ENCODE data around the gene SOSTDC1.
"Not testable (repeated sequence)": the region's sequence is repeated elsewhere in the genome, so short reads cannot be mapped to it uniquely, and the experiment has no call there.

SOSTDC1 gene, protein sequence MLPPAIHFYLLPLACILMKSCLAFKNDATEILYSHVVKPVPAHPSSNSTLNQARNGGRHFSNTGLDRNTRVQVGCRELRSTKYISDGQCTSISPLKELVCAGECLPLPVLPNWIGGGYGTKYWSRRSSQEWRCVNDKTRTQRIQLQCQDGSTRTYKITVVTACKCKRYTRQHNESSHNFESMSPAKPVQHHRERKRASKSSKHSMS

DNA sequence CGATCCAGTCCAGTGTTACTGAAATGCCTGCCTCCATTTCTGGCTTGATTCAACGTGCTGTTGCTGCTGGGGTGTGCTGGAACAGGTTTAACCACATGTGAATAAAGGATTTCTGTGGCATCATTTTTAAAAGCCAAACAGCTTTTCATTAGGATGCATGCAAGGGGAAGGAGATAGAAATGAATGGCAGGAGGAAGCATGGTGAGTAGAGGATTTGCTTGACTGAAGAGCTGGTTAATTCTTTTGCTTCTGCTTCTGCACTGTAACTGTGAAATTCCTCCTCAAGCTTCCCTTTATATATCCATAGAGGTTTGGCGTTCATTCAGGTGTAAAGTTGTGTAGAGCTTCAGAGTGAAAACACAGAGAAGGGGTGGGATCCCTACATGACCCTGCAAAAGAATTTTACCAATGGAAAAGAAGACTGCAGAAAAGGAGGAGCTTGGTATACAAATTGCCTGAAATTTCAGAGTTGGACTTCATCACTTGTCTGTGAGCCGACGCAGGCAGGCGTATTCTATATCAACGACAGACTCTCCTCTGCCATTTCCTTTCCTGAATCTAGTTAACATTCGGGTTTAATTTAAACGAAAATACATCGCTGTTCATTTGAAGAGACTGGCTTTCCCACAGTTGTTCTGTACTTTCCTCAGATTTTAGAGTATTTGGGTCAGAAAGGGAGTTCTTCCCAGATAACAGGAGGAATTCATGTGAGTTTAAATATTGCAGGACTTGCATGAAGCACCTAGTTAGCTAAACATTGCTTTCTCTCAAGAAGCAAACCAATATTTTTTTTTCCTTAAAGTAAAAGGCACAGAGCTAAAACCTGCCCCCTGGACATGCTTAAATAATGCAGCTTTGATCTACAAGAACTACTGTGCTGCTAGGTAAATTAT, at the start of gene SOSTDC1:
Gene SOSTDC1 (minus strand): TSS at position 270 of the 893 bp plus-strand sequence. CDS start 70 bp downstream, at position 200.
- no peak for DNase-seq (ENCODE audit: low read depth in 1 of 2, low spot score in 1 of 2)

DNA sequence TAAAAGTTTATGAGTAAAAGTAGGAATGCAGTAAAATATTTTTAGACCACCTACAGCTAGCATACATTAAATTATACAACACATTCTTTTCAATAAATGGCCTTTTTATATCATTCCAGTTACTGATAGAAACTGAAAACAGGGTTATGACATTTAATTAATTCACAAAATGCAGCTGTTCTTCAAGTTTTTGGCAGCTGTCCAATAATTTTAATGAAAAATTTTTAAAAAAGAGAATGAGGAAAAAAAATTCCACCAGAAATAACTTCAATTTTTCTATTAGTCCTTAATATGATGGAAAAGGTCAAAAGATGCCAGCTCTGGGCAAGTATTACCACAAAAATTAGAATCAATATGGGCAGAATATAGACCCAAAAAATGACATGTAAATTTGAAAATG, 49.2 kb upstream of the SOSTDC1 start:
- no peak for DNase-seq (ENCODE audit: low read depth in 1 of 2, low spot score in 1 of 2)

DNA sequence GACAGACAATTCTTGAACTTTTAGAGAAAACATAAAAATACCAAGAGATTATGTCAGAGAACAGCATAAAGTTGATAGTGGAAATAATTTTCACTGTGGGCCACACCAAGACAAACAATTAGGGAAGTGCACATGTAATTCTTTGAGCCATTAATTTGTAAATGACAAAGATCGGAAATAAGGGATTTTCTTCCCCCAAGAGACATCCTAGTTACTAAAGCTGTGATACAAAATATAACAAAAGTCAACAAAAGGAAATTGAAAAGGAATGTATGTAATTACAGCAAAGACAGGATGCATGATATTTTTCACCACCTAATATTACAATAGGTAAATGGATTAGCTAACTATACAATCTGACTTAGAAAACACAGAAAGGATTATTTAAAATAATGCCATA, 48.7 kb upstream of the SOSTDC1 start:
- no peak for DNase-seq (ENCODE audit: low read depth in 1 of 2, low spot score in 1 of 2)

DNA sequence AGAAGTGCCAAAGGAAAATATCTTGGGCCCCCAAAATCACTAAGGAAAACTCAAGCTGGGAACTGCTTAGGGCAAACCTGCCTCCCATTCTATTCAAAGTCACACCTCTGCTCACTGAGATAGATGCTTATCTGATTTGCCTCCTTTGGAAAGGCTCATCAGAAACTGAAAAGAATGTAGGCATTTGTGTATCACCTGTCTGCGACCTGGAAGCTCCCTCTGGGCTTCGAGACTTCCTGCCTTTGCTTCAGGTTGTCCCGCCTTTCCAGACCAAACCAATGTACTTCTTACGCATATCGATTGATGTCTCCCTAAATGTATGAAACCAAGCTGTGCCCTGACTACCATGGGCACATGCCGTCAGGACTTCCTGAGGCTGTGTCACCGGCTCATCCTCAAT, 46.6 kb upstream of the SOSTDC1 start:
- DNase-seq (ENCODE audit: low read depth in 1 of 2, low spot score in 1 of 2) = no peak

GRCh38 chr7:16511314-16511713, 45.8 kb upstream of the SOSTDC1 start:
- DNase-seq (ENCODE audit: low read depth in 1 of 2, low spot score in 1 of 2) = no peak

DNA sequence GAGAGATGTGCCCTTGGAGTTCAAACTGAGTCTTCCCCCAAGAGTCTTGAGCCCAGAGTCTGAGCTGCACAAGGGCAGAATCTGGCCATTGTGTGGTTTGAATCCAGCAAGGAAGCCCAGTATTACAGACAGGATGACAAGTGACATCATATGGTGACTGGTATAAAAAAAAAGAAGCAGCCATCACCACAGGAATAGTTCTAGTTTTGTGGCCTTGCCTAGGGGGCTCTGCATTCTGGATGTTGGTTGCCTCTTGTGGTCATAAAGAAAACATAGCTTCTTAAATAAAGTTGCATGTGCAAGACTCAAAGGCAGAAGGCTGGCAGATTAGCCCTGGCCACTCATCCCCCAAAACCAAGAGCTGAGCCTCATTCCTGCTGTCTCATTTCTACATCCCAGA, 44.3 kb upstream of the SOSTDC1 start:
- no peak for DNase-seq (ENCODE audit: low read depth in 1 of 2, low spot score in 1 of 2)

DNA sequence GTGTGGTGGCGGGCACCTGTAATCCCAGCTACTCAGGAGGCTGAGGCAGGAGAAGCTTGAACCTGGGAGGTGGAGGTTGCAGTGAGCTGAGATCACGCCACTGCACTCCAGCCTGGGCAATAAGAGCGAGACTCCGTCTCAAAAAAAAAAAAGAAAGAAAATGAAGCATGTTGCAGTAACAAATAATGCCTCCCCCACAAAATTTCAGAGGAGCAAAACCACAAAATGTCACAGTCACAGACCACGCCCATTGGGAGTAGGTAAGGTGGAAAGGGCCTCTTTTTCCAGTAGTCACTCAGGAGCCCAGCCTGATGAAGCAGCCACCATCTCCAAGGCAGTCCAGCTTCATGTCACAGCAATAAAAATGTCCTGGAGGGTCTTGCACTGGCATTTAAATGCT, 40.9 kb upstream of the SOSTDC1 start:
- DNase-seq (ENCODE audit: low read depth in 1 of 2, low spot score in 1 of 2) = not testable (repeated sequence)

DNA sequence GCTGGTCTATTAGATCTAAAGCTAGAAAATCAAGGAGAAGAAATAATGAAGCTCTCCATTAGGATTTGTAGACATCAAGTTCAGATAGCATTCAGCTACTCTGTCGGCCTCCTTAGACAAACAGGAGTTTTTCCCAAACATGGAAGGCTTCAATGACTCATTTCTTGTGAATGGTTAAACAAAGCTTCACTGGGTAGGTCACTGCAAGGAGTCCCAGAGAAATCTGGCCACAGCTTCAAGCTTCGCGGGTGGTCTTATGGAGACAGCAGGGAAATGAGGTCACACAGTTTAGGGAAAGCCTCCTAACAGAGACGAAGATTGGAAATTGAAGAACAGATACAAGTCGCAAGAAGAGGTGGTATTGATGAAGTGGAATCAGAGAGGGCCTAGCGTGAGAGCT, 38.5 kb upstream of the SOSTDC1 start:
- DNase-seq (ENCODE audit: low read depth in 1 of 2, low spot score in 1 of 2) = no peak

DNA sequence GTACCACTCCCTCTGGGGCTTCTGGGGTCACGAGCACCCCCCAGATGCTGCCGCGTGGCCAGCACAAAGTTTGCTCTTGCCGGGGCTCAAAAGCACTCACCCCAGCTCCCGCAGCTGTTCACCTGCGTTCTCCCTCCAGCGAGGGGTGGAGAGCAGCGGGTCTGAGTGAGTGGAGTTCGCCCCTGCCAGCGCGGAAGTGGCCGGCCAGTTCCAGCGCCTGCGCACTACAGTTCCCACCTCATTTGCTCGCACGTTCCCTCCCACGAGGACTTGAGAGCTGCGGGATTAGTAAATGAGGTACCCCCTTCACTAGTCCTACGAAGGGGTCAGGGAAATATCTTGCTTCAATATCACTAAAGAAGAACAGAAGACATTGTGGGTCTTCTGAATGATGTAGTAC, 36.8 kb upstream of the SOSTDC1 start:
- no peak for DNase-seq (ENCODE audit: low read depth in 1 of 2, low spot score in 1 of 2)

GRCh38 chr7:16498122-16498521, 32.6 kb upstream of the SOSTDC1 start:
- DNase-seq (ENCODE audit: low read depth in 1 of 2, low spot score in 1 of 2) = no peak

DNA sequence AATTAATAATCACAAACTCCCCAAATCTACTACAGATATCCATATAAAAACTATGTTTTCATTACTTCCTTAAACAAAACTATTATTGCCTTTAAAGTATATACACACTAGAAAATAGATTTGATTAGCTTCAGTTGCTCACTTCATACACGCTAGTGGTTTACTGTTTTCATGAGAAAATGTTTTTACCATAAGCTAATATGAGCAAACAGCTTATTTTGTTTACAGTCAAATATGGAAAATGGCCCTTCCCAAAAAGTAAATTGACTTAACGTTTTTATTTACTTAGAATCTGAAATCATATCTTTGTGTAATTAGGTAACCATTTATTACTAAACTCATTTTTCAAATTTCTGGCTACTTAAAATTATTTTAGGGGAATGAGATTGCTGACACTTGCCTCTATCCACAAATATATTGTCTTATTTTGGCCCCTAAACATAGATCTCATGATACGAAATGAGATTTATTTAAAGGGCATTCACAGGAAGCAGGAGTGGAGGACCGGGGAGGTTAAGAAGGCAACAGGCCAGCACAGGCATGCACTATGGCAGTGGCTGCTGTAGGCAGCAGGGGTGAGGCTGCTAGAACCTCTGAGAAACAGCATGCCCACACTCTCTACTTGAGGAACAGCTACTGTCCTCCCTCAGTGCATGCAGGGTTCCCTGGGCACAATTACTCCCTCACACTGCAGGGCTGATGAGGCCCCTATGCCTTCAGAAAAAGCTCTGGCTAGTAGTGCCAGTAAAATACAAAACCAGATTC, 29.6 kb upstream of the SOSTDC1 start:
- no peak for DNase-seq (ENCODE audit: low read depth in 1 of 2, low spot score in 1 of 2)

GRCh38 chr7:16494551-16494950, 29.0 kb upstream of the SOSTDC1 start:
- DNase-seq (ENCODE audit: low read depth in 1 of 2, low spot score in 1 of 2) = no peak

GRCh38 chr7:16493266-16493665, 27.7 kb upstream of the SOSTDC1 start:
- no peak for DNase-seq (ENCODE audit: low read depth in 1 of 2, low spot score in 1 of 2)

DNA sequence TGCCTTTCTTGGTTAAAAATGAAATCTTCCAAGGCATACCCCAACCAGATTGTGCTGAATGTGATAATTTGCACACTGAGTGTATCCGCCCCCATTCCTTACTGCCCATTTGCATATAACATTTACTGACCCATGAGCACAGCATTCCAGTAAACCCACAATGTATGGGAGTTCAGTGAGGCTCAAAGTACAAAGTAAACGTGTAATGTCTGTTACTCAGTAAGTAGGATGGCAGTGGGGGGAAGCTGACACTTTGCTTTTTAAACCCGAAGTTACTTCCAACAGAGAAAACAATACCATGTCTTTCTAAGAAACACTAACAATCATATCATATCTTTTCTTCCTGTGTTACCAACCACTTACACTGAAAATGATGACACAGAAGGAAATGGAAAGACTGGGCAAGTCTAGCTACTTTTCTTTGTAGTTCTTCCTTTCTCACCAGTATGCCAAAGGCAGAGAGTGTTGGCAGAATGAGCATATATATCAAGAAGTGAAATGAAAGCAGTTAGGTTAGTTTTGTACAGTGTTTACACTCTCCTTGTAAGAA, 27.1 kb upstream of the SOSTDC1 start:
- DNase-seq (ENCODE audit: low read depth in 1 of 2, low spot score in 1 of 2) = no peak

DNA sequence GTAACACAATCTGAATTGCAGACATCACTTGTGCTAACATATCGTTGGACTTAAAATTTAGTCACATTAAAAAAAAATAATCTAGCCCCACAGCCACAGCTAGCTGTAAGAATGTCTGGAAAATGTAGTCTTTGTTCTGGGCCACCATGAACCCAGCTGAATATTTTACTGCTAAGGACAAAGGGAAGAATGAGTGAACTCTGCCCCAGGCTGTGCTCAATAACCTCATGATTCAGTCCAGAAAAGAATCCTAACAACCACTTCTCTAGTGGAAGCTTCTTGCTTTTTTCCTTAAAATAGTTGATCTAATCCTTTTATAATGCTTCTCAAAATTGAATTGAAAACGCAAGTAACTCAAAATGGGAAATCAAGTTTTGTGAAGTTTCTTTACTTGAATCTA, 25.6 kb upstream of the SOSTDC1 start:
- no peak for DNase-seq (ENCODE audit: low read depth in 1 of 2, low spot score in 1 of 2)

- DNase-seq (ENCODE audit: low read depth in 1 of 2, low spot score in 1 of 2) = no peak
Observed at GRCh38 chr7:16484453-16485158, 19.1 kb upstream of the SOSTDC1 start.

DNA sequence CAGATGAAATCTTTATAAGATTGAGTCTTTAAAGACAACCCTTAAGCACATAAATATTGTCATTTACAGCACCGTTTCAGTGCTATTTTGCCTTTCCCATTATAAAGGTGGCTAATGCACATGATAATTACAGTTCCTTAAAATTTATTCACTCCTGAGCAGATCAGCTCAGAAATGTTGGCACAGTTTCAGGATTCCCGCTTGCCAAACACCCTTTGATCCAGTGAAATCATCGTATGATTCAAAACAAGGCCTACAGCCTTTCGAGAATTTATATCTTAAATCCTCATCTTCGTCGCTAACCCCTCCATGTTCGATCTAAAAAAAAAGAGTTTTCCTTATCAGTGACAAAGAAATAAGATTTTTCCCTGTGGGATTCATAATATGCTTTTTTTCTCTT, 14.1 kb upstream of the SOSTDC1 start:
- DNase-seq (ENCODE audit: low read depth in 1 of 2, low spot score in 1 of 2) = no peak

DNA sequence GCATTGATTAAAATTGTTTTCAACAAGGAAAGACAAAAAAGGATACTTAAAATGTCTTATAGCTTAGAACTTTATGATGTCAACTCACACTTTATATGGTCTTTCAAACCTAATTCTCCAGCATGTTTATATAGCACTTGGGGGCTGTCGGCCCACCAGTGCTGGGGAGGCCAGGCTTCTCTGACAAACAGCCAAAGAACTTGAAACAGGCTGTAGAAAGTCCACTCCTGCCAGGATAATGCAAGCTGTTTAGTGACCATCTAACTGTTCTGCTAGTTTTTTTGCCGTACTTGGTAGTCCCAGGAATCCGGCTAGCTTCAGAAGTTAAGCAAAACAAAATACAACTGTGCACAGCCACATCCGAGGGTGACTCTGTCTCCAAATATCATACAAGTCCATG, 13.6 kb upstream of the SOSTDC1 start:
- DNase-seq (ENCODE audit: low read depth in 1 of 2, low spot score in 1 of 2) = no peak

- DNase-seq (ENCODE audit: low read depth in 1 of 2, low spot score in 1 of 2) = no peak
Observed at GRCh38 chr7:16471933-16472332, 6.4 kb upstream of the SOSTDC1 start.

GRCh38 chr7:16463949-16464715, 1.4 kb downstream of the SOSTDC1 start:
- DNase-seq (ENCODE audit: low read depth in 1 of 2, low spot score in 1 of 2) = no peak
